Glutamatergic neuron (in vitro differentiated cells): ENCODE data around the gene PUDP. TPM values are rescaled to one million over a fixed set of nuclear protein-coding genes. Genes with fewer than 3 reads are reported as not detected.
A peak's percentile ranks its signal among the peaks of the same experiment; 100 is the strongest.

Experiments used
- DNase-seq: peaks from one replicate; pipeline ENCODE4 v3.0.0; 2022
- H3K27ac Mint-ChIP-seq: one replicate; pipeline ENCODE4 v1.8.0; 2020; ENCODE audit warnings: mild to moderate bottlenecking, mixed read lengths, inconsistent platforms; ENCODE audit not compliant: unreplicated experiment
- H3K27me3 Mint-ChIP-seq: one replicate; pipeline ENCODE4 v1.8.0; 2020; ENCODE audit warnings: mild to moderate bottlenecking, moderate library complexity, mixed read lengths, inconsistent platforms; ENCODE audit not compliant: unreplicated experiment
- H3K36me3 Mint-ChIP-seq: one replicate; pipeline ENCODE4 v1.8.0; 2020; ENCODE audit warnings: mild to moderate bottlenecking, mixed read lengths, inconsistent platforms; ENCODE audit not compliant: unreplicated experiment
- H3K4me1 Mint-ChIP-seq: one replicate; pipeline ENCODE4 v1.8.0; 2020; ENCODE audit warnings: mild to moderate bottlenecking, low read depth, mixed read lengths, inconsistent platforms; ENCODE audit not compliant: unreplicated experiment
- H3K4me3 Mint-ChIP-seq: one replicate; pipeline ENCODE4 v1.8.0; 2020; ENCODE audit warnings: mild to moderate bottlenecking, mixed read lengths, inconsistent platforms; ENCODE audit not compliant: unreplicated experiment
- H3K9me3 Mint-ChIP-seq: one replicate; pipeline ENCODE4 v1.8.0; 2020; ENCODE audit warnings: mild to moderate bottlenecking, moderate library complexity, mixed read lengths, inconsistent platforms; ENCODE audit not compliant: unreplicated experiment
- total RNA-seq: library from RNA; stranded (reverse); fragmentation: NEBNext Ultra II Directional; extraction: Animal tissue kit (Norgen Biotek cat#: 25700); gene quantifications from one replicate; pipeline ENCODE4 v1.2.1, GENCODE V29; 2021; ENCODE audit not compliant: unreplicated experiment
- TF ChIP-seq, protein P1 (sequence below): fragments of 200-600 bp; sonication (generic); IDR thresholded peaks from one replicate; pipeline ENCODE4 v1.5.0; 2021; ENCODE audit not compliant: partially characterized antibody, unreplicated experiment

PUDP gene
- total RNA-seq, 1 donor from 2014 or later, result 22.7 TPM

DNA sequence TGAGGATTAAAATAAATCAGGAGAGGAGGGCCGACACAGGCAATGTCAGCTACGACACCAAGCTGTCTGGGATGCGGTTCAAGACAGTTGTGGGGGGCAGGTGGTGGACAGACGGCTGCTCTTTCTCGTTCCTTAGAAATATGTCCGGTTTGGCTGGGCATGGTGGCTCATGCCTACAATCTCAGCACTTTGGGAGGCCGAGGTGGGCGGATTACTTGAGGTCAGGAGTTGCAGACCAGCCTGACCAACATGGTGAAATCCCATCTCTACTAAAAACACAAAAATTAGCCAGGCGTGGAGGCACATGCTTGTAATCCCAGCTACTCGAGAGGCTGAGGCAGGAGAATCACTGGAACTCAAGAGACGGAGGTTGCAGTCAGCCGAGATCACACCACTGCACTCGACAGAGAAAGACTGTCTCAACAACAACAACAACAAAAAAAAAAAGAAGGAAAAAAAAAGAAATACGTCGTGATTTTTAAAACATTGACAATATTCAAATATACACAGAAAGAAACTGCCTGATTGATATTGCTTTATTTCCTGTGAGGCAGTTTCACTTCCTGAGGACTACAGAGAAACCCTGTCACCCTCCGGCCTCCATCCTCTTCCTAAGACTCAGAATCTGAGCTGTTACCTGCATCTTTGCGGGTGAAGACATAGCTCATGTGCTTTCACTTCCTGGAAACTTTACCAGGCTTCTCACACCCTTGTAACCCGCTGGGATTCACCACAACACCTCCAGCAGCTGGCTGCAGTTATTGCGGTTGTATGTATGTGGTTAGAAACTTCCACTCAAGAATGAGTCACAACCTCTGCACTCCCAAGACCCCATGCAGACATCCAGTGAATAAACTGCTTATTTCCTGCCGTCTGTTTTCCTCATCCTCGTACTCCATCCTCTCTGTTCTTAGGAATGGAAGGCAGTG lies 64.2 kb downstream of the PUDP start:
- no peaks in the 10 kb centered on the region for H3K36me3 Mint-ChIP-seq
- TF ChIP-seq, protein P1, sequence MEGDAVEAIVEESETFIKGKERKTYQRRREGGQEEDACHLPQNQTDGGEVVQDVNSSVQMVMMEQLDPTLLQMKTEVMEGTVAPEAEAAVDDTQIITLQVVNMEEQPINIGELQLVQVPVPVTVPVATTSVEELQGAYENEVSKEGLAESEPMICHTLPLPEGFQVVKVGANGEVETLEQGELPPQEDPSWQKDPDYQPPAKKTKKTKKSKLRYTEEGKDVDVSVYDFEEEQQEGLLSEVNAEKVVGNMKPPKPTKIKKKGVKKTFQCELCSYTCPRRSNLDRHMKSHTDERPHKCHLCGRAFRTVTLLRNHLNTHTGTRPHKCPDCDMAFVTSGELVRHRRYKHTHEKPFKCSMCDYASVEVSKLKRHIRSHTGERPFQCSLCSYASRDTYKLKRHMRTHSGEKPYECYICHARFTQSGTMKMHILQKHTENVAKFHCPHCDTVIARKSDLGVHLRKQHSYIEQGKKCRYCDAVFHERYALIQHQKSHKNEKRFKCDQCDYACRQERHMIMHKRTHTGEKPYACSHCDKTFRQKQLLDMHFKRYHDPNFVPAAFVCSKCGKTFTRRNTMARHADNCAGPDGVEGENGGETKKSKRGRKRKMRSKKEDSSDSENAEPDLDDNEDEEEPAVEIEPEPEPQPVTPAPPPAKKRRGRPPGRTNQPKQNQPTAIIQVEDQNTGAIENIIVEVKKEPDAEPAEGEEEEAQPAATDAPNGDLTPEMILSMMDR, result no peak
- H3K4me1 Mint-ChIP-seq, result peaks cover 10% of the 10 kb centered on the region
- DNase-seq, result no peak
- no peaks in the 10 kb centered on the region for H3K9me3 Mint-ChIP-seq
- no peaks in the 10 kb centered on the region for H3K27me3 Mint-ChIP-seq
- no peak overlapping the region for H3K4me3 Mint-ChIP-seq
- H3K27ac Mint-ChIP-seq, result peak overlapping the region; percentile 14

GRCh38 chrX:7083021-7083420 lies 64.9 kb downstream of the PUDP start:
- H3K36me3 Mint-ChIP-seq, result no peaks in the 10 kb centered on the region
- H3K27ac Mint-ChIP-seq, result peak overlapping the region; percentile 14
- TF ChIP-seq, protein P1, result no peak

GRCh38 chrX:7082556-7082955 lies 65.4 kb downstream of the PUDP start:
- Mint-ChIP-seq H3K4me3 (no peak overlapping the region), H3K27me3 (no peaks in the 10 kb centered on the region), H3K4me1 (peaks cover 9% of the 10 kb centered on the region), H3K9me3 (no peaks in the 10 kb centered on the region), H3K27ac (no peak overlapping the region), H3K36me3 (no peaks in the 10 kb centered on the region)
- TF ChIP-seq, protein P1, result no peak
- DNase-seq, result no peak

More at GRCh38 chrX:7083021-7083420, 64.9 kb downstream of the PUDP start:
- no peaks in the 10 kb centered on the region for H3K27me3 Mint-ChIP-seq
- no peaks in the 10 kb centered on the region for H3K9me3 Mint-ChIP-seq
- H3K4me3 Mint-ChIP-seq, result no peak overlapping the region
- DNase-seq, result no peak
- peaks cover 9% of the 10 kb centered on the region for H3K4me1 Mint-ChIP-seq

DNA sequence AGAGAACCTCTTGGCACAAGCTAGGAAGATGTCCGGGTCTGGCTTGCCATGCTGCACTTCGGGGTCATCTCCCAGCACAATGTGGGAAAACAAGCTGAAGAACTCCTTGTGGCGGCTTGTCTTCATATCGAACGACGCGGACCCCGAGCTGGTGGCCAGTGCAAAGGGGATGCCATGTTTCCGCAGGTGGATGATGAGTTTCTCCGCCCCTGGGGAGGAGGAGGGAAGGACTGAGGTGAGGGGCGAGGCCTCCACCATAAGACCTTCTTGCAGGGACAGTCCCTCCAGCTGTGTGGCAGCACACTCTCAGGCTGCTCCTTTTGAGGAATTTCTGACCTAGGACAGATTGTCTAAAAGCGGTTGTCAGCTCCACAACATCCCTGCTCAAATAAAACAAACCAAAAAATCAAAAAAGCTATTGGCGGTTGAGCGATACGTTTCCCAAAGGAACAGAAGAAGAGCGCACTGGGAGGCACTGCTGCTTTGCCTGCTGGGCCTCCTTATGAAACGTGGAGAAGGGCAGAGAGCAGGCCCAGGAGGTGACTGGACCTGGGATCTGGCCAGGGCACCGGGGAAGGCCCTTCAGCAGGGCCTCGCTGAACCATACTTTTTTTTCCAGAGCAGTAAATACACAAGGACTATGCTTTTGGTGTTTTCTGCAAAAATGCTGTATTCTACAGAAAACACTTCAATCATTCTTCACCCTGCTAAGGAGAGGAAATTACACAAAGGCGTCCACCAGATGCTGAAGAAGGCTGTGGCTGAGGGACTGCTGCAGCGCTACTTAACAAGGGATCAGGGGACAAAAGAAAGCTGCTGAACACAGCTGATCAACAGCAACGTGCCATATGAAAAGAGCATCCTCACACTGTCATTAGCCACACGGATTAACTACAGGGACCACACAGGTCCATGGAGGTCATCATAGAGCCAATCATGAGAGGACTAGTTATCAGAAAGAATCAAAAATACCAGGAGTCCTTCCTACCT lies 70.4 kb downstream of the PUDP start:
- H3K27ac Mint-ChIP-seq, result peak overlapping the region; percentile 36
- no peak for DNase-seq
- peaks cover 1% of the 10 kb centered on the region for H3K9me3 Mint-ChIP-seq
- H3K4me1 Mint-ChIP-seq, result peaks cover 2% of the 10 kb centered on the region
- no peaks in the 10 kb centered on the region for H3K36me3 Mint-ChIP-seq
- H3K27me3 Mint-ChIP-seq, result no peaks in the 10 kb centered on the region
- no peak overlapping the region for H3K4me3 Mint-ChIP-seq
- TF ChIP-seq, protein P1, result no peak
